ENCODE data around the gene PIK3CD. TPM values are rescaled to one million over a fixed set of nuclear protein-coding genes. Genes with fewer than 3 reads are reported as not detected.

Gene PIK3CD
- total RNA-seq, 1 experiment from 2014 or later: 9.0 TPM

DNA sequence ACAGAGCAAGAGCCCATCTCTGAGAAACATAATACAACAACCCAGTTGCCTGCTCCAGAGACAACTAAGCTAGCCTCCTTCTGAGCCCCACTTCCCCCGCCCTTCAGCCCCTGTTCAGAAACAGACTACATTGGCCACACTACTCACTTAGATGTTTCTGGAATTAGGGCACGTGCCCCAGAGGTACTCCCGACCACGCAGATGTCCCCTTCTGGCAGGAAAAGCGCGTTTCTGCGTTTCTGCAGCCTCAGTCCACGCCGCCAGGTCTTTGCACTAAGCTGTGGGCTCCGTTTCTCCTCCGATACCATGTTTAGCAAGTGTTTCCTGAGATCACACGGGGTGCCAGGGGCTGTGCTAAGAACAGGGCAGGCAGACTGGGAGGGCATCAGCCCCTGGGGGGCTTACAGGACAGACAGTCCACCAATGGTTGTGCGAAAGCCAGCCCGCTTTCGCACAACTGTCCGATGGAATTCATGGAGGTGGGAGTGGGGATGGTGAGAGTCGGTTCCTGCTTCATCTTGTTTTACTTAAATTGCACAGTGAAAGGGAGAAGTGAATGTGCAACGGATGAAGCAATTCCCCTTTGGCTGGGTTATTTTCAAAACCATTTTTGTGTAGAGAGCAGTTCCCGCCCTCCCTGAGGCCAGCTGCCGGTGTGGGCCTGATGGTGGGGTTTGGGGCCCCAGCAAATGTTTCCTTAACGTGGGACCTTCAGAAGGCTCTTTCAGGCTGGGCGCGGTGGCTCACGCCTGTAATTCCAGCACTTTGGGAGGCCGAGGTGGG is 2.7 kb downstream of the PIK3CD start:
- DNase-seq (ENCODE audit: low read depth in 1 of 2, low spot score in 2 of 2): no peak
- Histone ChIP-seq H3K9me3 (replicated peaks) (no peaks in the 10 kb centered on the region), H3K4me3 (no peak overlapping the region)

DNA sequence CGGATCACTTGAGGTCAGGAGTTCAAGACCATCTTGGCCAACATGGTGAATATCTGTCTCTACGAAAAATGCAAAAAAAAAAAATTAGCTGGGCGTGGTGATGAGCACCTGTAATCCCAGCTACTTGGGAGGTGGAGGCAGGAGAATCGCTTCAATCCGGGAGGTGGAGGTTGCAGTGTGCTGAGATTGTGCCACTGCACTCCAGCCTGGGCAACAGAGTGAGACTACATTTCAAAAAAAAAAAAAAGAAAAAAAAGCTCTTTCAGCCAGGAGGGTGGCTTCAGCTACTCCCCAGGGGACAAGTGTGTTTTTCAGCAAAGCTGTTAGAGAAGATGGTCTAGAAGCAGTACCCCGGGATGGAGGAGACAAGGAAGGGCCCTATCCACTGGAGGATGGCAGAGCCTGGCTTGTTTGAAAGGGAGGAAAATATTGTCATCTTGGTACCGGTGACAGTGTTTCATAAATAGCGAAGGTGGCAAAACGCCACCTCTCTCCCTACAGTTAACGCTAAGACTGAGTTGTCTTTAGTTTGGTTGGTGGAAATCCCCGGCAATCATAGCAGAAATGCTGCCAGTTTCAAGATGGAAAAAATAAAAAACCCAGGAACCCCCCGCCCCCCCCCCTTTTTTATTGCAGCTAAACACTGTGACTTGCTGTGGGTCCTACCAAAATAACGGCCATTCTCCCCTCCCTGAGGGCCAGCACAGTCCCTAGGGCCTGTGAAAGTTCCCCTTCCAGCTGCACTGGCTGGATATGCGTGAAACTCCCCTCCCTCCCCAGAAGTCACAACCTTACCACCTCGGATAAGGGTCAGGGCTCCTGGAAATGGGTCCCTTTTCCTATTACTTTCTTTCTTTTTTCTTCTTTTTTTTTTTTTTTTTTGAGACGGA is 3.5 kb downstream of the PIK3CD start:
- Histone ChIP-seq H3K4me3 (no peak overlapping the region), H3K36me3 (no peaks in the 10 kb centered on the region), H3K4me1 (replicated peaks) (peaks cover 20% of the 10 kb centered on the region), H3K27me3 (replicated peaks) (peaks cover 24% of the 10 kb centered on the region), H3K27ac (no peak overlapping the region), H3K9me3 (replicated peaks) (no peaks in the 10 kb centered on the region)
- DNase-seq (ENCODE audit: low read depth in 1 of 2, low spot score in 2 of 2): no peak

More for the DNA sequence above, 2.7 kb downstream of the PIK3CD start:
- no peaks in the 10 kb centered on the region for H3K36me3 ChIP-seq
- peaks cover 13% of the 10 kb centered on the region for H3K4me1 ChIP-seq (replicated peaks)
- no peak overlapping the region for H3K27ac ChIP-seq
- H3K27me3 ChIP-seq (replicated peaks): peaks cover 24% of the 10 kb centered on the region

DNA sequence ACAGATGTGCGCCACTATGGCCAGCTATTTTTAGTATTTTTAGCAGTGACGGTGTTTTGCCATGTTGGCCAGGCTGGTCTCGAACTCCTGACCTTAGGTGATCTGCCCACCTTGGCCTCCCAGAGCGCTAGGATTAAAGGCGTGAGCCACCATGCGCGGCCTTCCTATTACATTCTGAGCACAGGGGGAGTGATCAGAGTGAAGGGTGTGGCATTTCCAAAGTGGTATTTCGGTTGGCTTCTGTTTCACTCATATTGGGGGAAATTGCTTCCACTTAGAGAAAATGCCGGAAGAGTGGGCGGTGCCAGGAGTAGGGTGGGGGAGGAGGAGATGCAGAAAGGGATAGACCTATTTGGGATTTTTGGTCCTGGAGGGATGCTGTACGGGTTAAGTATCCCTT is 4.3 kb downstream of the PIK3CD start:
- no peak for DNase-seq (ENCODE audit: low read depth in 1 of 2, low spot score in 2 of 2)
- Histone ChIP-seq H3K36me3 (no peaks in the 10 kb centered on the region), H3K27ac (no peak overlapping the region), H3K27me3 (replicated peaks) (peaks cover 18% of the 10 kb centered on the region), H3K4me3 (no peak overlapping the region), H3K4me1 (replicated peaks) (peaks cover 20% of the 10 kb centered on the region), H3K9me3 (replicated peaks) (no peaks in the 10 kb centered on the region)

DNA sequence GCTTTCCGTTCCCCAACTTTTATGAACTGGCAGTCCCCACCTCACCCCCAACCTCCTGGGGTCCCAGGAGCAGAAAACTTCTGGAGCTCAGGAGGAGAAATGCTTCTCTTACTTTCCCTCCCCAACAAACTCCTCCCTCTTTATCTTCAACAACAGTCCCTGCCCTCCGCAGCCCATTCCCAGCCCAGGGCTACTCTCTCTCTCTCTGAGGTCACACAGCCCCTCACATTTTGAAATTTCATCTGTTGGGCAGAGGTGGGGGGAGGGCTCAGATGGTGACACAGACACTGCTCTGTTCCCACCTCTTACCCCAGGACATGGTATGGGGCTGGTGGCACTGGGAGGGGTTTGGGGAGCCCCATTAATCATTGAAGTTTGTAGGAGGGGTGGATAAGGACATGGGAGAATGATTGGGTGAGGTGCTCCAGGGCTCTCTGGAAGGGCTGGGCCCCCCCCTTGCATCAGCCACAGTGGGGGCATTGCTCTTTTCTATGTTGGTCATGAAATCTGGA is 6.0 kb downstream of the PIK3CD start:
- no peak for DNase-seq (ENCODE audit: low read depth in 1 of 2, low spot score in 2 of 2)
- H3K27me3 ChIP-seq (replicated peaks): peaks cover 3% of the 10 kb centered on the region; the same call in 1 of the 2 replicates
- no peak overlapping the region for H3K27ac ChIP-seq
- no peaks in the 10 kb centered on the region for H3K9me3 ChIP-seq (replicated peaks)
- H3K4me1 ChIP-seq (replicated peaks): peaks cover 8% of the 10 kb centered on the region
- no peaks in the 10 kb centered on the region for H3K36me3 ChIP-seq
- H3K4me3 ChIP-seq: no peak overlapping the region

DNA sequence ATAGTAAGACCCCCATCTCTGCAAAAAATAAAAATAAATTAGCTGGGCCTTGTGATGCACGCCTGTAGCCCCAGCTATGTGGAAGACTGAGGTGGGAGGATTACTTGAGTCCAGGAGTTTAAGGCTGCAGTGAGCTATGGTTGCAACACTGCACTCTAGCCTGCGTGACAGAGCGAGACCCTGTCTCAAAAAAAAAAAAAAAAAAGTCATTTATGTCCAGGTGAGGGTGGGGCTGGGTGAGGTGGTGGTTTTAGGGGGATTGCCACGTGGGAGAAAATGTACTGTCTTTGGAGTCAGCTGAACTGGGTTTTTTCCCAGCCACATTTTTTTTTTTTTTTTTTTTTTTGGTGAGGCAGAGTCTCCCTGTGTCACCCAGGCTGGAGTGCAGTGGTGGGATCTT is 6.7 kb downstream of the PIK3CD start:
- no peaks in the 10 kb centered on the region for H3K36me3 ChIP-seq

DNA sequence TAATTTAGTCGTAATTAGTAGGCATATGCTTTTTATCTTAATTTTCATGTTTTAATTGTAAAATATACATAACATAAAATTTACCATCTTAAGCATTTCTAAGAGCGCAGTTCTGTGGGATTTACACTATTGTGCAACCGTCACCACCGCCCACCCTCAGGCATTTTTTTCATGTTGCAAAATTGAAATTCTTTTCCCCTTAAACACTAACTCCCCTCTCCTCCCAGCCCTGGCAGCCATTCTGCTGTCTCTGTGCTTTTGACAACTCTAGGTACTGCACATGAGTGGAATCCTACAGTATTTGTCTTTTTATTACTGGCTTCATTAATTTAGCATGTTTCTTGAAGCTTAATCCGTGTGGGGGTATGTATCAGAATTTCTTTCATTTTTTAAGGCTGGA is 7.8 kb downstream of the PIK3CD start:
- Histone ChIP-seq H3K4me3 (no peak overlapping the region), H3K36me3 (no peaks in the 10 kb centered on the region), H3K27me3 (replicated peaks) (no peaks in the 10 kb centered on the region), H3K4me1 (replicated peaks) (peaks cover 8% of the 10 kb centered on the region), H3K27ac (no peak overlapping the region), H3K9me3 (replicated peaks) (no peaks in the 10 kb centered on the region)
- DNase-seq (ENCODE audit: low read depth in 1 of 2, low spot score in 2 of 2): peak in 1 of 2 experiments; percentile 28

More for the DNA sequence above, 6.7 kb downstream of the PIK3CD start:
- H3K4me3 ChIP-seq: no peak overlapping the region
- H3K9me3 ChIP-seq (replicated peaks): no peaks in the 10 kb centered on the region
- DNase-seq (ENCODE audit: low read depth in 1 of 2, low spot score in 2 of 2): no peak
- peaks cover 8% of the 10 kb centered on the region for H3K4me1 ChIP-seq (replicated peaks)
- H3K27me3 ChIP-seq (replicated peaks): no peaks in the 10 kb centered on the region
- no peak overlapping the region for H3K27ac ChIP-seq

DNA sequence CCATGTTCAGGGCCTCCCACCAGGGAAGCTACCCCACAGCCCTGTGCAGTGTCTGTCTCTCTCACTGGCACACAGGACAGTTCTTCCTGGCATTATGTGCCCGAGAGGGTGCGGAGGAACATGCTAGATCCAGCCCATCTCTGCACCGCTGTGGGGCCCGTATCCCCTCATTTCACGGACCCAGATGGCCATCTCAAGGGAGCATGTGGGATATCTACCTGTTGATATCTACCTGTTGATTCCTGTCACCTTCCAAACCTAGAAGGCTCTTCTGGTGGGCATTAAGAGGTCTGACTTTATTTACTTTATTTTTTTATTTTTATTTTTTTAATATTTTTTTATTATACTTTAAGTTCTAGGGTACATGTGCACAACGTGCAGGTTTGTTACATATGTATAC is 11.7 kb downstream of the PIK3CD start:
- Histone ChIP-seq H3K27ac (no peak overlapping the region), H3K4me1 (replicated peaks) (peaks cover 8% of the 10 kb centered on the region), H3K27me3 (replicated peaks) (no peaks in the 10 kb centered on the region), H3K9me3 (replicated peaks) (no peaks in the 10 kb centered on the region), H3K36me3 (no peaks in the 10 kb centered on the region), H3K4me3 (no peak overlapping the region)
- no peak for DNase-seq (ENCODE audit: low read depth in 1 of 2, low spot score in 2 of 2)

DNA sequence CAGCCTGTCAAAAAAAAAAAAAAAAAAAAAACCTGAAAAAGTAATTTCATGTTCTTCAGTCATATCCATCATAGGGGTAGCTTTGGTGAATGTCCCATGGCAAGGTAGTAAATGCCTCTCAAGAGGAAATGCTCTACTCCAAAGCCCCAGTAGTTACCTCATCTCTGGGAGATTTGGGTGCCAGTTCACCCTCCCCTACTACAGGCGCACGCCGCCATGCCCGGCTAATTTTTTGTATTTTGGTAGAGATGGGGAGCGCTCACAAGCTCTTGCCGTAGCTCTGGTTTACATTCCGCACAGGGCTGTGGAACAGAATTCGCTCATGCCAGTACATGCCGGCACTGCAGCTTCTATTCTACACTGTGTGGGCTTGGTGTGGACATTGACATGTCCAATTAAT is 13.7 kb downstream of the PIK3CD start:
- Histone ChIP-seq H3K4me3 (no peak overlapping the region), H3K36me3 (no peaks in the 10 kb centered on the region)

DNA sequence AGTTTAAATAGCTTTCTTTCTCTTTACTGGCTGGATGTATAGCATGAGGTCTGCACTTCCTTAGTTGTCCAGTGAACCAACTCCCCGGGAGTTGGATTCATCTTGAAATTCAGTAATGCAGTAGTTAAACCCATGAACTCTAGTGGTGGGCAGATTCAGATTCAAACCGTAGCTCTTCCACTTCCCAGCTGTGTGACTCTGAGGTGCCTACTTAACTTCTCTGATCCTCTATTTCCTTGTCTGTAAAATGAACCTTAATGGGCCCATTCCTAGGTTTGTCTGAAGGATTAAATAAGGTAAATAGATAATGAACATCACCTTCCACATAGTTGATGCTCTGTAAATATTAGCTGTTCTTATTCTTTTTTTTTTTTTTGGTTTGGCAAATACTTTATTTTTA is 16.5 kb downstream of the PIK3CD start:
- Histone ChIP-seq H3K27me3 (replicated peaks) (no peaks in the 10 kb centered on the region), H3K9me3 (replicated peaks) (no peaks in the 10 kb centered on the region), H3K4me1 (replicated peaks) (peaks cover 10% of the 10 kb centered on the region), H3K36me3 (no peaks in the 10 kb centered on the region), H3K4me3 (no peak overlapping the region), H3K27ac (no peak overlapping the region)
- DNase-seq (ENCODE audit: low read depth in 1 of 2, low spot score in 2 of 2): no peak

More for the DNA sequence above, 13.7 kb downstream of the PIK3CD start:
- DNase-seq (ENCODE audit: low read depth in 1 of 2, low spot score in 2 of 2): no peak
- no peaks in the 10 kb centered on the region for H3K27me3 ChIP-seq (replicated peaks)
- H3K9me3 ChIP-seq (replicated peaks): no peaks in the 10 kb centered on the region
- H3K27ac ChIP-seq: no peak overlapping the region
- H3K4me1 ChIP-seq (replicated peaks): no peaks in the 10 kb centered on the region

DNA sequence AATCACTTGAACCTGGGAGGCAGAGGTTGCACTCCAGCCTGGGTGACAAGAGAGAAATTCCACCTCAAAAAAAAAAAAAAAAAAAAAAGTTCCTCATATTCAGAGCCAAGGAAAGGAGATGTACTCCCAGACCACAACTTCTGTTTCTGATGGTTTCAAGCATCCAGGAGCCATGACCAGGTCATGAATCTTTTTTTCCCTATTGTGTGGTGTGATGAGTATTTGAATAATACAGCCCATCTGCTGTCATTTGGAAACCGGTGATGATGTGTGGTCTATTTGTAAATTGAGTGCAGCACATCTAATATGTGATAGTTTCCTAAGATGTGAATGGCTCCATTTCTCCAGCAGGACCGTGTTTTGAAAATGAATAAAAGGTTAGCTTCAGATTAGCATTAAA is 18.6 kb downstream of the PIK3CD start:
- H3K27ac ChIP-seq: no peak overlapping the region
- H3K4me1 ChIP-seq (replicated peaks): peaks cover 10% of the 10 kb centered on the region
- no peaks in the 10 kb centered on the region for H3K9me3 ChIP-seq (replicated peaks)
- no peak overlapping the region for H3K4me3 ChIP-seq
- H3K27me3 ChIP-seq (replicated peaks): no peaks in the 10 kb centered on the region
- DNase-seq (ENCODE audit: low read depth in 1 of 2, low spot score in 2 of 2): no peak
- no peaks in the 10 kb centered on the region for H3K36me3 ChIP-seq

DNA sequence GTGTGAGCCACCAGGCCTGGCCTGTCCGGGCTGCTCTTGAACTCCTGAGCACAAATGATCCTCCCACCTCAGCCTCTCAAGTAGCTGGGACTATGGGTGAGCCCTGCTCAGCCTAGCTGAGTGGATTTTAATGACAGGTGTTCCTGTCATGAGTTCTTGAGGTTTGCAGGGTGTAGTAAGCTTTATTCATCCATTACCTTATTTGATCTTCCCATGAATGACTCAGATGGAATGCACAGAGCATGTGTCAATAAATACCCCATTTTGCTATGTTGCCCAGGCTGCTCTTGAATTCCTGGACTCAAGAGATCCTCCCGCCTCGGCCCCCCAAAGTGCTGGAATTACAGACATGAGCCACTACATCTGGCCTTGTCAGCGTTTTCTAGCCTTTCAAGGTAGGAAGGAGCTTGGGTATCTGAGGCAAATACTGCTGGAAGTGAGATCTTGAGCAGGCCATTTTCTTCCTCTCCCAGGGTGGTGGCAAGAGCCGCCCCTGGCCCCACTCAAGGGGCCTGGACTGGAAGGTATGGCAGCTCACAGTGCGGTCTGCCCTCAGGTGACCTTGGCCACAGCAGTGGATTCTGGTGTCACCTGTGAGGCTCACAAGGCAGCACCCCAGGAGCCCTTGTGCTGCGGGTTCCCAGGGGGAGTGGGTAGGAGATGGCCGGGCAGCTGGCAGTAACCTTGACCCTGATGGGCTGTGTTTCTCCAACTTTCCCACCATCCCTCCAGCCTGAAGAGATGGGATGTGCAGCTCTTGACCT is 20.0 kb downstream of the PIK3CD start:
- no peaks in the 10 kb centered on the region for H3K36me3 ChIP-seq
- H3K9me3 ChIP-seq (replicated peaks): no peaks in the 10 kb centered on the region
- no peaks in the 10 kb centered on the region for H3K27me3 ChIP-seq (replicated peaks)
- DNase-seq (ENCODE audit: low read depth in 1 of 2, low spot score in 2 of 2): peak; percentile 30 to 64
- H3K4me3 ChIP-seq: no peak overlapping the region
- no peak overlapping the region for H3K27ac ChIP-seq
- peaks cover 10% of the 10 kb centered on the region for H3K4me1 ChIP-seq (replicated peaks)

DNA sequence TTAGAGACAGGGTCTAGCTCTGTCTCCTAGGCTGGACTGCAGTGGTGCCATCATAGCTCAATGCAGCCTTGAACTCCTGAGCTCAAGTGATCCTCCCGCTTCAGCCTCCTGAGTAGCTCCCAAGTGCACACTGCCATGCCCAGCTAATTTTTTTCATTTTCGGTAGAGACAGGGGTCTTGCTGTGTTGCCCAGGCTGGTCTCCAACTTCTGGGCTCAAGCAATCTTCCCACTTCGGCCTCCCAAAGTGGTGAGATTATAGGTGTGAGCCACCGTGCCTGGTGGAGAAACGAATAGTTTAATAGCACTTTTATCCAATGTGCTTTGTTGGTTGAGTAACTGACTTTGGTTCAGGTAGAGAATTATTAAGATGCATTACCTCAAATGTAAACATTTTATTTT is 20.9 kb downstream of the PIK3CD start:
- no peak for DNase-seq (ENCODE audit: low read depth in 1 of 2, low spot score in 2 of 2)
- H3K27me3 ChIP-seq (replicated peaks): no peaks in the 10 kb centered on the region
- no peak overlapping the region for H3K27ac ChIP-seq
- no peak overlapping the region for H3K4me3 ChIP-seq
- no peaks in the 10 kb centered on the region for H3K9me3 ChIP-seq (replicated peaks)
- H3K36me3 ChIP-seq: no peaks in the 10 kb centered on the region
- peaks cover 15% of the 10 kb centered on the region for H3K4me1 ChIP-seq (replicated peaks)

DNA sequence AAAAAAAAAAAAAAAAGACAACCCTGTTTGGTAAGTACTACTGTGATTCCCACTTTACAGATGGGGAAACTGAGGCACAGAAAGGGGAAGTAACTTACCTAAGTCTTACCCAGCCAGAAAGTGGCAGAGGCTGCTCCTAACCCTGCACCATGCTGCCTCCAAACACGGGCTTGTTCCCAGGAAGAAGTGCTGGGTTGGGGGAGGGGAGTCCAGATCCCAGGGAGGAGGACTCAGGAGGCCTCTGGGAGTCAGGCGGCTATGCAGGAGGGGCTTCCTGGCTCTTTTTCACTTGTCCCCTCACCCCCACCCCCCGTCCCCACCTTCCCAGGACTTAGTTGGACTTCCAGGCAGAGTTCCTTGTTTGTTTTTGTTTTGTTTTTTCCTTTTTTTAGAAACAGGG is 23.9 kb downstream of the PIK3CD start:
- Histone ChIP-seq H3K9me3 (replicated peaks) (no peaks in the 10 kb centered on the region), H3K27ac (no peak overlapping the region), H3K4me1 (replicated peaks) (peaks cover 15% of the 10 kb centered on the region), H3K27me3 (replicated peaks) (no peaks in the 10 kb centered on the region), H3K4me3 (no peak overlapping the region), H3K36me3 (no peaks in the 10 kb centered on the region)
- DNase-seq (ENCODE audit: low read depth in 1 of 2, low spot score in 2 of 2): no peak
